ENCODE data around the gene CCDC146.

CCDC146 gene

DNA sequence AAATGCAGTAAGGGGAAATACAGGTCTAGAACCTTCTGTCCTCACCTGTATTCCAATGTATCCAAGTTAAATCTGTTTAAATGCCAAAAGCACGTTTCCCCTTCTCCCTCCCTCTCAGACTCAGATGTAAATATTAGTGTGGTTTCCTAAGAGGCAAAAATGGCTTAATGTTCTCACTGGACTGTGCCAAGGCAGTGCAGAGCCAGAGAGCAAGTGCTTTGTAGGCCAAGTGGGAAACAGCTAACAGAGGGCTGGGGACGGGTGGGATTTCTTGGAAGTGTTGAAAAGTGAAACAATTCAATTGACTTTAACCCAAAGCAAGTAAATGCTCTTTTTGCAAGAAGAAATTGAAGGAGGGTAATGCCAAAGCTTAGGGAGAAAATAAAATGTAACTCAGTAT, 190.7 kb downstream of the CCDC146 start:
- H3K27ac Mint-ChIP-seq, result peak overlapping the region in 1 of 3 experiments; percentile 71
- TF ChIP-seq, protein P1, sequence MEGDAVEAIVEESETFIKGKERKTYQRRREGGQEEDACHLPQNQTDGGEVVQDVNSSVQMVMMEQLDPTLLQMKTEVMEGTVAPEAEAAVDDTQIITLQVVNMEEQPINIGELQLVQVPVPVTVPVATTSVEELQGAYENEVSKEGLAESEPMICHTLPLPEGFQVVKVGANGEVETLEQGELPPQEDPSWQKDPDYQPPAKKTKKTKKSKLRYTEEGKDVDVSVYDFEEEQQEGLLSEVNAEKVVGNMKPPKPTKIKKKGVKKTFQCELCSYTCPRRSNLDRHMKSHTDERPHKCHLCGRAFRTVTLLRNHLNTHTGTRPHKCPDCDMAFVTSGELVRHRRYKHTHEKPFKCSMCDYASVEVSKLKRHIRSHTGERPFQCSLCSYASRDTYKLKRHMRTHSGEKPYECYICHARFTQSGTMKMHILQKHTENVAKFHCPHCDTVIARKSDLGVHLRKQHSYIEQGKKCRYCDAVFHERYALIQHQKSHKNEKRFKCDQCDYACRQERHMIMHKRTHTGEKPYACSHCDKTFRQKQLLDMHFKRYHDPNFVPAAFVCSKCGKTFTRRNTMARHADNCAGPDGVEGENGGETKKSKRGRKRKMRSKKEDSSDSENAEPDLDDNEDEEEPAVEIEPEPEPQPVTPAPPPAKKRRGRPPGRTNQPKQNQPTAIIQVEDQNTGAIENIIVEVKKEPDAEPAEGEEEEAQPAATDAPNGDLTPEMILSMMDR (IDR thresholded peaks at IDR 0.05; ENCODE audit: unreplicated experiment in 3 of 3), result no peak
- no peak overlapping the region for H3K4me3 Mint-ChIP-seq
- H3K27me3 Mint-ChIP-seq (ENCODE audit: low read depth), result no peaks in the 10 kb centered on the region
- no peaks in the 10 kb centered on the region for H3K9me3 Mint-ChIP-seq
- peaks cover 19% of the 10 kb centered on the region for H3K4me1 Mint-ChIP-seq
- peaks cover 9% of the 10 kb centered on the region for H3K36me3 Mint-ChIP-seq (ENCODE audit: low read depth)

DNA sequence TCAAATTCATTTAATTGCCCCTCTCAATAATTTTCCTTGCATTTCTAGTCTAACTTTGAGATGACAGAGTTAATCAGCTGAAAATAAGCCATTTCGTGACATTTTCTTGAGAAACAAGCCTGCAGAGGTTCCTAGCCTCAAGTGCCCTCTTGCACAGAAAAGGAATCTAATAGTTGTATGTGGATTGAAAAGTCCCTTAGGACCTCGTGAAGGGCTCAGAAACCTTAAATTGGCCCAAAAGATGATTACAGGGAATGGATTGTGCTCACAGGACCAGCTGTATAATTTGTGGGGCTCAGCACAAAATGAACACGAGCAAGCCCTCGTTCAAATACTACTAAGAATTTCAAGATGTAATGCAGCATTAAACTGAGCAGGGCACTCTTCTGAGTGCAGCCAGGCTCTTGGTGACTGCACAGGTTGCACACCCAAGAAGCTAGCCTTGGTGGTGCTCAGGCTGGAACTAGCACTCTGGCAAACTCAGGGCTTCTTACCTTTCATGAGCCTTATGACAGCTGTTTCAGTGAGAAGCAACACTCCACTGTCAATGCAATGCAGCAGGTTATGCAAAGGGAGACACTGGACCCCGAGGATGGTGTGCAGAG, 191.6 kb downstream of the CCDC146 start:
- Mint-ChIP-seq H3K27me3 (ENCODE audit: low read depth) (no peaks in the 10 kb centered on the region), H3K36me3 (ENCODE audit: low read depth) (peaks cover 8% of the 10 kb centered on the region), H3K4me3 (no peak overlapping the region), H3K4me1 (peaks cover 16% of the 10 kb centered on the region), H3K27ac (no peak overlapping the region), H3K9me3 (no peaks in the 10 kb centered on the region)
- TF ChIP-seq, protein P1 (IDR thresholded peaks at IDR 0.05; ENCODE audit: unreplicated experiment in 3 of 3), result no peak

DNA sequence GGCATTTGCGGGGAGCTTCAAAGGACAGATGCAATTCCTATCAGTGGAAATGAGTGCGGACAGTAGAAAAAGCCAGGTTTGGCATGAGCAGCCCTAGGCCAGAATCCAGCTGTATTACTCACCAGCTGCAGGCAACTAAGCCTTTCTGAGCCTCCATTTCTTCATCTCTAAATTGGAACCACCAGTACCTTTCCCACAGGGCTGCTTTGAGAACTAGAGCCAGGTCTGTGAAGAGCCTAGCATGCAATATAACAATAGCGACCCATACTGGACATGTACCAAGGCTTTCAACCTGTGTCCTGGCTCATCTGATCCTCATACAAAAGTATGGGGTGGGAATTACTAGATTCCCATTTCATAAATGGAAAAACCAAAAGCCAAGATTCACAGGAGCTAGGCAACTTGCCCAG, 192.8 kb downstream of the CCDC146 start:
- Mint-ChIP-seq H3K36me3 (ENCODE audit: low read depth) (peaks cover 7% of the 10 kb centered on the region), H3K27me3 (ENCODE audit: low read depth) (no peaks in the 10 kb centered on the region), H3K4me3 (no peak overlapping the region), H3K4me1 (peaks cover 16% of the 10 kb centered on the region), H3K9me3 (no peaks in the 10 kb centered on the region), H3K27ac (peak overlapping the region in 1 of 3 experiments; percentile 16)
- TF ChIP-seq, protein P1 (IDR thresholded peaks at IDR 0.05; ENCODE audit: unreplicated experiment in 3 of 3), result no peak

DNA sequence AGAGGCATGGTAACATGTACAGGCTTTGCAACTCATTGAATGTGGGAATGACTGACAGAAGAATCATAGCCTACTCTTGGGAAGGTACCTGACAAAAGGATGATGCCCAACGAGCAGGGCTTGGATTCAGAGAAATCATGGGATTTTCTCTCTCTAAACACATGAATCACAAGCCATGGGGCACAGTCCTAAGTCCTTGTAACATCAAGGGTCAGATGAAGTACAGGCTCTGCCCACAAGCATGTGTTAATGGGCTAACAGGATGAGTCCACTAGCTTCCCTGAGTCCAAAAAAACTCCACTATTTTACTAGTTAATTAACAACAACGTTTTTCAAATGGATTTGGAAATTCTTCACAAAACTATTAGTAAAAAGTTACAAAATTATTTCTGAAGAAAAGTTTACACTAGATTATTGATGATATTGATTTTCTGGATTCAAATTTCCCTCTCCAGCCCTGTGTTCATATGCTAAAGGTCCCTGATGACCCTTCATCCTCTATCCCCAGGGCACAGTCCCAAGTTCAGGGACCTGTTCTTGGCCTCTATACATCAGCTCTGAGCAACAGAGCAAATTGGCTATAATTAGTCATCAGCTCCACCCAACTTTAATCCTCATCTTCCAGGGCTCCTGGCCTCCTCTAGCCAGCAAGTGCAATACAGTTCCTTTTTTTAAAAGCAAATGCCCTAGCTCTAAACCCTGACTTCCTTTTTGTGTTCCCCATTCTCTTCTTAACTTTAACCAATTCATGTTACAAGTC, 194.0 kb downstream of the CCDC146 start:
- H3K27me3 Mint-ChIP-seq (ENCODE audit: low read depth), result no peaks in the 10 kb centered on the region
- no peak overlapping the region for H3K4me3 Mint-ChIP-seq
- no peak overlapping the region for H3K27ac Mint-ChIP-seq
- no peaks in the 10 kb centered on the region for H3K9me3 Mint-ChIP-seq
- H3K36me3 Mint-ChIP-seq (ENCODE audit: low read depth), result peaks cover 4% of the 10 kb centered on the region
- peaks cover 16% of the 10 kb centered on the region for H3K4me1 Mint-ChIP-seq
- TF ChIP-seq, protein P1 (IDR thresholded peaks at IDR 0.05; ENCODE audit: unreplicated experiment in 3 of 3), result no peak

DNA sequence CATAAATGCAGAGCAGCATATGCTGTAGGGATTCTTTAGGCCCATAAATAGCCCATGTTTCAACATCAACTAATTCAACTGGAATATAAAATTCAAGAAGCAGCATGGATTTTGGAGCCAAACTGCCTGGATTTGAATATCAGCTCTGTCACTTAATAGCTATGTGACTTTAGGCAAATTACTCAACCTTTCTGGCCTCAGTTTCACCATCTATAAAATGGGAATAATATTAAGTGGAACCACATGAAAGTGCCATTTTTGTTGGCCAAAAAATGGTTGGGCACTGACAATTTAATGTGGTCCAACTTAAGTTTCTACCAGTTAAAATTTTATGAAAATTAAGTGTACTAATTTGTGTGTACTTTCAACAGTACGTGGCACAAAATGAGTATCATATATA, 195.6 kb downstream of the CCDC146 start:
- H3K4me3 Mint-ChIP-seq, result no peak overlapping the region
- H3K4me1 Mint-ChIP-seq, result peaks cover 7% of the 10 kb centered on the region
- no peaks in the 10 kb centered on the region for H3K9me3 Mint-ChIP-seq
- H3K27me3 Mint-ChIP-seq (ENCODE audit: low read depth), result no peaks in the 10 kb centered on the region
- no peak overlapping the region for H3K27ac Mint-ChIP-seq
- H3K36me3 Mint-ChIP-seq (ENCODE audit: low read depth), result peaks cover 4% of the 10 kb centered on the region
- TF ChIP-seq, protein P1 (IDR thresholded peaks at IDR 0.05; ENCODE audit: unreplicated experiment in 3 of 3), result no peak

DNA sequence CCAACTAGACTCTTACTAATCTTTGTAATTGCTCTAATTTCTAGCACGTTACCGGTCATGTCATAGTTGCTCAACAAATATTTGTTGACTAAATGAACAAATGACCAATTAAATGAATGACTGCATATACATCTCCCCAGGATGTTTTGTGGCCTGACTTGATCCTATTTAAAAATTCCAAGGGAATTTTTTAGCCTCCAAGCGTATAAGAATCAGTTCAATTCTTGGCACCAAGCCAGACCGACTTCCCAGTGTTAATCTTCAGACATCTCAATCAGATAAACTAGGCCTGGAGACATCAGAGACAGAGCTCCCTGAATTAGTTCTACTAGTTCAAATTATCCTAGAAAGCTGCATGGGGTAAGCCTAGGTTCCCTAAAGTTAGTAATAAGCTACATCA, 197.7 kb downstream of the CCDC146 start:
- no peaks in the 10 kb centered on the region for H3K4me1 Mint-ChIP-seq
- no peak overlapping the region for H3K27ac Mint-ChIP-seq
- TF ChIP-seq, protein P1 (IDR thresholded peaks at IDR 0.05; ENCODE audit: unreplicated experiment in 3 of 3), result no peak
- no peaks in the 10 kb centered on the region for H3K9me3 Mint-ChIP-seq
- H3K36me3 Mint-ChIP-seq (ENCODE audit: low read depth), result peaks cover 4% of the 10 kb centered on the region
- H3K4me3 Mint-ChIP-seq, result no peak overlapping the region
- H3K27me3 Mint-ChIP-seq (ENCODE audit: low read depth), result no peaks in the 10 kb centered on the region
